GM23248 (cell line): ENCODE results near the gene DNAH2. TPM values are rescaled to one million over a fixed set of nuclear protein-coding genes. Genes with fewer than 3 reads are reported as not detected.
A peak's percentile ranks its signal among the peaks of the same experiment; 100 is the strongest.

ENCODE experiments used
- DNase-seq: peaks from one replicate; pipeline ENCODE4 v3.0.0-alpha.2; 2015
- H2AFZ ChIP-seq: fragments of 200-600 bp; sonication (generic); 2 replicates; pipeline ENCODE4 v1.6.1; 2016; ENCODE audit warnings: antibody characterized with exemption
- H3F3A ChIP-seq: fragments of 200-600 bp; sonication (generic); 2 replicates; pipeline ENCODE4 v1.6.1; 2016; ENCODE audit warnings: mild to moderate bottlenecking, antibody characterized with exemption, mixed run types; ENCODE audit not compliant: insufficient read depth
- H3K27ac ChIP-seq: fragments of 200-600 bp; sonication (generic); 2 replicates; pipeline ENCODE4 v1.5.1; 2016; ENCODE audit warnings: mild to moderate bottlenecking
- H3K27me3 ChIP-seq: fragments of 200-600 bp; sonication (generic); replicated peaks from 2 replicates; pipeline ENCODE4 v1.6.1; 2016; ENCODE audit warnings: mild to moderate bottlenecking; ENCODE audit not compliant: insufficient read depth
- H3K36me3 ChIP-seq: fragments of 200-600 bp; sonication (generic); 2 replicates; pipeline ENCODE4 v1.6.1; 2016; ENCODE audit warnings: low read depth, mild to moderate bottlenecking
- H3K4me1 ChIP-seq: fragments of 200-600 bp; sonication (generic); 2 replicates; pipeline ENCODE4 v1.6.1; 2016; ENCODE audit warnings: mild to moderate bottlenecking; ENCODE audit not compliant: insufficient read depth
- H3K4me2 ChIP-seq: fragments of 200-600 bp; sonication (generic); one replicate; pipeline ENCODE4 v1.6.1; 2016; ENCODE audit warnings: mild to moderate bottlenecking; ENCODE audit not compliant: unreplicated experiment
- H3K4me3 ChIP-seq: fragments of 200-600 bp; sonication (generic); 2 replicates; pipeline ENCODE4 v1.5.1; 2016; ENCODE audit warnings: mild to moderate bottlenecking
- H3K79me2 ChIP-seq: fragments of 200-600 bp; sonication (generic); 2 replicates; pipeline ENCODE4 v1.6.1; 2016; ENCODE audit warnings: mild to moderate bottlenecking; ENCODE audit not compliant: insufficient read depth
- H3K9ac ChIP-seq: fragments of 200-600 bp; sonication (generic); 2 replicates; pipeline ENCODE4 v1.6.1; 2016; ENCODE audit warnings: mild to moderate bottlenecking
- H3K9me2 ChIP-seq: fragments of 200-600 bp; sonication (generic); 2 replicates; pipeline ENCODE4 v1.6.1; 2016; ENCODE audit warnings: mixed run types, mild to moderate bottlenecking, moderate library complexity; ENCODE audit not compliant: insufficient read depth
- H3K9me3 ChIP-seq: fragments of 200-600 bp; sonication (generic); one replicate; pipeline ENCODE4 v1.6.1; 2017; ENCODE audit warnings: low read depth
- H4K20me1 ChIP-seq: fragments of 200-600 bp; sonication (generic); 2 replicates; pipeline ENCODE4 v1.6.0; 2016; ENCODE audit not compliant: insufficient read depth
- EZH2 ChIP-seq: fragments of 200-600 bp; sonication (generic); IDR thresholded peaks from 2 replicates; pipeline ENCODE4 v1.6.1; 2018; ENCODE audit warnings: antibody characterized with exemption, mild to moderate bottlenecking; ENCODE audit not compliant: insufficient read depth, poor library complexity, severe bottlenecking
- EZH2phosphoT487 ChIP-seq: fragments of 200-600 bp; sonication (generic); IDR thresholded peaks from 2 replicates; pipeline ENCODE4 v1.6.1; 2018; ENCODE audit warnings: antibody characterized with exemption, moderate library complexity, mild to moderate bottlenecking, low read depth; ENCODE audit not compliant: insufficient read depth
- WGBS, 2 experiments: methylation state at CpG; one replicate each; pipeline ENCODE4 v1.1.6; 2015 to 2017; ENCODE audit warnings: low lambda C conversion rate in 2 of 2, low coverage in 1 of 2; ENCODE audit errors: missing lambda C conversion rate in 2 of 2; 5-methylcytosine and 5-hydroxymethylcytosine counted together
- in situ Hi-C: fragments of 300-500 bp; cut with MboI; formaldehyde crosslinking; loops from 2 replicates; pipeline ENCODE4 v1.15.0; 2020
- polyA plus RNA-seq: library from polyadenylated mRNA; unstranded; fragments of >200 nt; fragmentation: Nextera tagmentation; extraction: Ambion mirVana; gene quantifications from 2 replicates; pipeline ENCODE4 v1.2.1, GENCODE V29; 2016
- total RNA-seq: library from RNA; depleted of rRNA; stranded (reverse); fragments of >200 nt; shearing (Covaris generic); gene quantifications from 2 replicates; pipeline ENCODE4 v1.2.3, GENCODE V29; 2014

DNAH2 gene
- total and polyA plus RNA-seq, 2 experiments from 2014 or later: not detected

DNA sequence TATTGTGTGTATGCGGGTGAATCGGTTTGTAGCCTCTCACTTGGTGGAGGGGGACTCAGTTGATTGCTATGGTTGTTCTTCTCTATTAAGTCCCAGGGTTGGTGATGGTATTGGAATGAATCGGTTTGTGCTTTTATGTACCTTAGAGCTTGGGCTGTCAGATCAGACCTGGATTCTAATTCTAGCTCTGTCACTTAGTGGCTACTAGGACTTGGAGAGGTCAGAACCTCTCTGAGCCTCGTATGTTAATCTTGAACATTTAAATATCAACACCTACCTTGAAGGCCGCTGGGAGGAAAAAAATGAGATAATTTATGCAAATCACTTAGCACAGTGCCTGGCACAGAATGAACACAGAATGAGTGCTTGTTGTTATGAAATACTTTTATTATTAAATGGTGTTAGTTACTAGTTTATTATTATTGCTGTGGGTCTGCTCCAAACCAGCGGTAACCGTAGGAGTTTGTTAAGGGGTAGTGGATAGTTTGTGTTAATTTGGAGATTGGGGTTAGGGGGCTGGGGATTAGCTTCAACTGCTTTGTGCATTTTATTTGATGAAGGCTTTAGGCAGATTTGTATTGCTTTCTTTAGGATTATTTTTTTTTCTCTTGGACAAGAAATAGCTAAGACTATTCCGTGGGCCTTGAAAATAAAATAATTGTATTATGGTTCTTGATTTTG is 120.0 kb downstream of the DNAH2 start:
- H3K4me1 ChIP-seq: peaks cover 23% of the 10 kb centered on the region
- no peaks in the 10 kb centered on the region for H3K9me2 ChIP-seq
- peak; percentile 24 for DNase-seq
- H3K36me3 ChIP-seq: no peaks in the 10 kb centered on the region
- WGBS, 2 experiments: 15 to 16% methylated on average over 8 of the region's 8 CpGs
- H3K4me3 ChIP-seq: peak overlapping the region; percentile 83
- TF ChIP-seq EZH2 (no peak), EZH2phosphoT487 (no peak)
- H3K9me3 ChIP-seq: no peaks in the 10 kb centered on the region
- peak overlapping the region; percentile 96 for H3K9ac ChIP-seq
- peaks cover 28% of the 10 kb centered on the region for H3F3A ChIP-seq
- H3K27me3 ChIP-seq: no peaks in the 10 kb centered on the region
- H3K27ac ChIP-seq: peak overlapping the region; percentile 97
- in situ Hi-C loops: loop anchor here (10.0 kb wide), 1 partner anchor 63 kb away; no protein-coding TSS in a partner anchor
- peak overlapping the region; percentile 62 for H3K4me2 ChIP-seq
- no peak overlapping the region for H2AFZ ChIP-seq
- H4K20me1 ChIP-seq: no peaks in the 10 kb centered on the region
- peaks cover 29% of the 10 kb centered on the region for H3K79me2 ChIP-seq

DNA sequence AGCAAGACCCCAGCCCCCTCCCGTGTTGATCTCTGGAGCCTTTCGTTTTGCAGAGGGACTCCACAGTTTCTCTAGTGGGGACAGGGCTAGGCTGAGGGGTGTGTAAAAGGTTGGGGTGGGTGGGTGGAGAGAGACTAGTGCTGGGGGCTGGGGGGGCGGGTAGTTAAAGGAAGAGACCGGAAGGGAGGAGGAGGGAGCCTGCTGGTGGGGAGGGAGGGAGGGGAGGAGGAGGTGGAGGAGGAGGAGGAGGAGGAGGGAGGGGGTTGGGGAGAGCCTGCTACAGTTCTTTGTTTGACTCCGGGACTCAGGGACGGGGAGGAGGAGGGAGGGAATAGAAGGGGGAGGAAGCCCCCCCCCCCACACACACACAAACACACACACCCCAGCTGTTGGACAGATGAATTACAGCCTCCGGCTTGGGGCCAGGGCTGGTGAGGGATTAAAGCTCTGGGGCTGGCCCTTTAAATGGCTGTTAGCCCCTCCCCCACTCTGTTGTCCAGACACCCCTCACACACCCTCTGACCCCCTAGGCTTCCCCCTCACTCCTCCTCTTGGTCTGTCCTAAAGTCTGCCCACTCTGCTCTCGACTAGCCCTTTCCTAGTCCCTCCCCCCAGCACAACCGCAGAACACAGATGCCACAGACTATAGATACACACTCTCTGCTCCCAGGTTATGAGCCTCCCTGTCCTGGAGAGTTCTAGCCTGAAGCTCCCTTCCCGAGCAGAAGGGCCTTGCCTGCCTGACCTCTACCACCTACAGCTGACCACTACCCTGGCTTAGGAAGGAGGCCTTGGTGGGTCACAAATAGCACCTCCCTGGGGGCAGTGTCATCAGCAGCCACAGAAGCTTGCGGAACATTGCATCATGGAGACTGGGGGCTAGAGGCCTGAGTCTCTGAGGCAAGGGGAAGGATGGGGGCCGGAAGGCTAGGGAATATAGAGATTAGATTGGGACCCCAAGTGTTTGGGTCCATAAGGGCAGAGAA is 120.8 kb downstream of the DNAH2 start:
- Histone ChIP-seq H3F3A (peaks cover 28% of the 10 kb centered on the region), H3K9ac (peak overlapping the region; percentile 96), H3K9me3 (no peaks in the 10 kb centered on the region), H4K20me1 (no peaks in the 10 kb centered on the region), H3K4me3 (peak overlapping the region; percentile 83), H3K4me2 (peak overlapping the region; percentile 62), H2AFZ (no peak overlapping the region), H3K79me2 (peaks cover 29% of the 10 kb centered on the region), H3K4me1 (peaks cover 22% of the 10 kb centered on the region), H3K36me3 (no peaks in the 10 kb centered on the region), H3K27ac (peak overlapping the region; percentile 97), H3K27me3 (no peaks in the 10 kb centered on the region), H3K9me2 (no peaks in the 10 kb centered on the region)
- peak; percentile 60 for DNase-seq
- WGBS, 2 experiments: 22 to 33% methylated on average over 7 to 12 of the region's 12 CpGs
- TF ChIP-seq EZH2phosphoT487: no peak
- TF ChIP-seq EZH2: no peak
- in situ Hi-C loops: loop anchor here (10.0 kb wide), 1 partner anchor 64 kb away; no protein-coding TSS in a partner anchor

DNA sequence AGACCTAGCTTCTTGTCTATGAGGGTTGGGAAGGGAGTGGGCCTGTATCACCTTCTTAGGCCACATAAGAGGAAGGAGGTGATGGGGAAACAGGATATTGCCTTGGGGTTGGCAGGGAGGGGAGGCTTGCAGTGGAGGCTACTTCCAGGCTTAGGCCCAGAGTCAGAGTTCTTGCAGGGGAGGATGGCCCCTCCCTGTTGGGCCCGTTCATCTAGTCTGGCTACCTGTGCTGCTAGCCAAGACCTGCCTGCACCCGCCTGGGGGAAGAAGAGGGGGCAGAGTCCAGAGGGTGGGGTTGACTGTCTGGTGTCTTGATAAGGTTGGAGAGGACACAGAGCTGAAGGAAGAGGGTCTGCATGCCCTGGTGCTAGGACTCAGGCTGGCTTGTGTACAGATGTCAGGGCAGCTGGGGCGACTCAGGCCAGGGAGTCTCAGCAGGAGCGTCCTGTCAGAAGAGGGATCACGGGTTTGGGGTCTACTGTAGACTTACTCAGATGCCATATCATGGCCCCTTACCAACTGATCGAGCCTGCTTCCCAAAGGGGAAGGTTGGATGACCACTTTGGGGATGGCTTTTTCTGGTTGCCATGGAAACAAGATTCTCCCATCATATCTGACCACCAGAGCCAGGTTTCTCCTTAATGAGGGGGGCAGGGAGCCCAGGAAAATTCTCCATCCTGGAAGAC is 121.8 kb downstream of the DNAH2 start:
- no peaks in the 10 kb centered on the region for H3K36me3 ChIP-seq
- peaks cover 20% of the 10 kb centered on the region for H3K4me1 ChIP-seq
- no peaks in the 10 kb centered on the region for H3K9me2 ChIP-seq
- 0 out of 2 replicates have a peak overlapping the region, but pooled peaks have one; percentile 46 for H3K4me3 ChIP-seq
- peak overlapping the region; percentile 37; the same call in 1 of the 2 replicates for H3K9ac ChIP-seq
- WGBS, 2 experiments: 76 to 82% methylated on average over 6 of the region's 6 CpGs
- no peak overlapping the region for H2AFZ ChIP-seq
- peaks cover 28% of the 10 kb centered on the region for H3F3A ChIP-seq
- H3K27ac ChIP-seq: peak overlapping the region; percentile 42
- DNase-seq: no peak
- H3K27me3 ChIP-seq: no peaks in the 10 kb centered on the region
- in situ Hi-C loops: loop anchor here (10.0 kb wide), 1 partner anchor 65 kb away; no protein-coding TSS in a partner anchor
- TF ChIP-seq EZH2phosphoT487 (no peak), EZH2 (no peak)
- H4K20me1 ChIP-seq: no peaks in the 10 kb centered on the region
- H3K9me3 ChIP-seq: no peaks in the 10 kb centered on the region
- H3K4me2 ChIP-seq: peak overlapping the region; percentile 61
- peaks cover 32% of the 10 kb centered on the region for H3K79me2 ChIP-seq

DNA sequence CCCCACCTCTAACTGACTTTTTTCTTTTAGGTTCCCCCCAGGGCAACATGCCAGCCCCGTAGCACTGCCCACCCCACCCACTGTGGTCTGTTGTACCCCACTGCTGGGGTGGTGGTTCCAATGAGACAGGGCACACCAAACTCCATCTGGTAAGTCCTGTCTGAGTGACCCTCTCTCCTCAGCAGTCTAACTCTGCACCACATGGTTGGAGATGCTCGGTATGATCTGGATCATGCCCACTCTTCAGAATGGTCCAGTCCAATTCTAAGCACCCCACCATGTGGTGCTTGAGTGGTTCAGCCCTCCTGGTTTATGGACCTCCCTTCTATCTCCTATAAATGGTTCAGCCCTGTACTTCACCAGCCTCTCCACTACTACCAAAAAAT is 122.3 kb downstream of the DNAH2 start:
- Histone ChIP-seq H3K4me3 (no peak overlapping the region), H3K79me2 (peaks cover 35% of the 10 kb centered on the region), H3K4me2 (no peak overlapping the region), H3F3A (peaks cover 28% of the 10 kb centered on the region), H2AFZ (no peak overlapping the region), H3K4me1 (peaks cover 20% of the 10 kb centered on the region), H3K9me2 (no peaks in the 10 kb centered on the region), H4K20me1 (no peaks in the 10 kb centered on the region), H3K27ac (no peak overlapping the region), H3K9me3 (no peaks in the 10 kb centered on the region), H3K27me3 (no peaks in the 10 kb centered on the region), H3K9ac (no peak overlapping the region), H3K36me3 (no peaks in the 10 kb centered on the region)
- 29 to 39% methylated on average over 2 of the region's 2 CpGs for WGBS, 2 experiments
- peak; percentile 63 for DNase-seq
- TF ChIP-seq EZH2phosphoT487 (no peak), EZH2 (no peak)
- in situ Hi-C loops: loop anchor here (10.0 kb wide), 1 partner anchor 65 kb away; no protein-coding TSS in a partner anchor
